BE2C (cell line): ENCODE data around the gene CERK.

ENCODE experiments used
- DNase-seq: peaks from one replicate; pipeline ENCODE4 v3.0.0-alpha.2; 2020
- H3K27me3 ChIP-seq: fragments of 250-450 bp; sonication (Bioruptor Pico); 2 replicates; pipeline ENCODE4 v1.5.1; 2020; ENCODE audit warnings: mild to moderate bottlenecking
- H3K36me3 ChIP-seq: fragments of 250-450 bp; sonication (Bioruptor Pico); 2 replicates; pipeline ENCODE4 v1.5.1; 2020; ENCODE audit warnings: mild to moderate bottlenecking
- H3K4me1 ChIP-seq: fragments of 250-450 bp; sonication (Bioruptor Pico); 2 replicates; pipeline ENCODE4 v1.5.1; 2020
- H3K4me3 ChIP-seq: 2 replicates; pipeline ENCODE4 v1.5.1; 2011; ENCODE audit warnings: low read depth, low read length
- H3K9me3 ChIP-seq: fragments of 250-450 bp; sonication (Bioruptor Pico); 2 replicates; pipeline ENCODE4 v1.5.1; 2020
- TF ChIP-seq, protein P1 (sequence below): IDR thresholded peaks from 2 replicates; pipeline ENCODE4 v1.5.1; 2012; ENCODE audit warnings: mild to moderate bottlenecking, low read depth, low read length

CERK gene

GRCh38 chr22:46748908-46749675 is 11.0 kb upstream of the CERK start:
- Histone ChIP-seq H3K27me3 (no peaks in the 10 kb centered on the region), H3K36me3 (no peaks in the 10 kb centered on the region), H3K9me3 (no peaks in the 10 kb centered on the region), H3K4me3 (no peak overlapping the region), H3K4me1 (peaks cover under 1% of the 10 kb centered on the region; the same call in 1 of the 2 replicates)
- TF ChIP-seq, protein P1, sequence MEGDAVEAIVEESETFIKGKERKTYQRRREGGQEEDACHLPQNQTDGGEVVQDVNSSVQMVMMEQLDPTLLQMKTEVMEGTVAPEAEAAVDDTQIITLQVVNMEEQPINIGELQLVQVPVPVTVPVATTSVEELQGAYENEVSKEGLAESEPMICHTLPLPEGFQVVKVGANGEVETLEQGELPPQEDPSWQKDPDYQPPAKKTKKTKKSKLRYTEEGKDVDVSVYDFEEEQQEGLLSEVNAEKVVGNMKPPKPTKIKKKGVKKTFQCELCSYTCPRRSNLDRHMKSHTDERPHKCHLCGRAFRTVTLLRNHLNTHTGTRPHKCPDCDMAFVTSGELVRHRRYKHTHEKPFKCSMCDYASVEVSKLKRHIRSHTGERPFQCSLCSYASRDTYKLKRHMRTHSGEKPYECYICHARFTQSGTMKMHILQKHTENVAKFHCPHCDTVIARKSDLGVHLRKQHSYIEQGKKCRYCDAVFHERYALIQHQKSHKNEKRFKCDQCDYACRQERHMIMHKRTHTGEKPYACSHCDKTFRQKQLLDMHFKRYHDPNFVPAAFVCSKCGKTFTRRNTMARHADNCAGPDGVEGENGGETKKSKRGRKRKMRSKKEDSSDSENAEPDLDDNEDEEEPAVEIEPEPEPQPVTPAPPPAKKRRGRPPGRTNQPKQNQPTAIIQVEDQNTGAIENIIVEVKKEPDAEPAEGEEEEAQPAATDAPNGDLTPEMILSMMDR = no peak
- DNase-seq = no peak

DNA sequence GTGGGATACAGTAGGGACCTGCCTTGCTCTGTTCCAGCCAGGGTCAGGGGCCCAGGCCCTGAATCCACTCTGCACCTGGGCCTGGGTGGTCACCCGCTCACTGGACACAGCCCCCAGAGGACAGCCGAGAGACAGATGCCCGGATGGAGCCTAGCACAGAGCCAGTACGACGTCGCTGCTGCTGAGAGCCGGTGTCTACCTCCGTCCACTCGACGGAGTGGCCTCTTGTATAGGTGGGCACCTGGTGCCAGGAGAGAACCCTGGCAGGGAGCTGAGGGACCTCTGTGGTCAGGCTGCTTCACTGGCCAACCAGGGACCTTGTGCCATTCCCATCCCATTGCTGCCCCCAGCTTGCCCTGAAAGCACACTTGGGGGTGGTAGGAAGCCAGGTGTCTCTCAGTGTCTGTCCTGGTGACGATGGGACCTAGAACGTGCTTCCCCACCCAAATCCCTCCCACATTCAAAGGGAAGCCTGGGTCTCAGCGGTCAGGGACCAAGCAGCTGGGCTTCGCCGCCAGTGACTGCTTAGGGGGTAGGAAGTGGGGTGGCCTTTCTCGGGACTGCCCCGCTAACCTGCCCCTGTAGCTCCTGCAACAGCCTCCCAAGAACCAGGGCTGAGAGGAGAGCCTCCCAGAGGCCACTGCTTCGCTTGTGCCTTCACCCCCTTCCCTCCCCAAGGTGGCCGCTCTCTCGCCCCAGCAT is 10.3 kb upstream of the CERK start:
- no peaks in the 10 kb centered on the region for H3K36me3 ChIP-seq

DNA sequence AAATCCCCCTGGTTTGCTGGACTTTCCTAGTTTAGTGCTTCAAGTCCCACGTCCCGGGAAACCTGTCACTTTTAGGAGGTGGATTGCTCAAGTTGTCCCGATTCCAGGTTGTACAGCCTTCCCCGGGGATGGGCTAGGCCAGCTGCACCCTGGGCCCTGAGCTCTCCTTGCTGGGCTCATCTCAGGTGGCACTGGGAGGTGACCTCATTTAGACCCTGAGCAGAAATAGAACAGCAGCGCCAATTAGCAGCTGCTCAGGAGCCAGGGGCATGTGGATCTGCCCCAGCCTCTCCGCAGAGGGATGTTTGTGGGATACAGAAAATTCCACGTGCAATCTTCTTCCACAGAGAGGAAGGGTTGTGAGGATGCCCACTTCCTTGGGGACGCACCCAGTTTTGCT is 9.6 kb upstream of the CERK start:
- Histone ChIP-seq H3K4me1 (no peaks in the 10 kb centered on the region), H3K36me3 (no peaks in the 10 kb centered on the region), H3K4me3 (no peak overlapping the region), H3K9me3 (no peaks in the 10 kb centered on the region), H3K27me3 (no peaks in the 10 kb centered on the region)
- TF ChIP-seq, protein P1 = no peak
- DNase-seq = no peak

More for the DNA sequence above, 10.3 kb upstream of the CERK start:
- TF ChIP-seq, protein P1 = no peak
- Histone ChIP-seq H3K27me3 (no peaks in the 10 kb centered on the region), H3K9me3 (no peaks in the 10 kb centered on the region), H3K4me1 (no peaks in the 10 kb centered on the region), H3K4me3 (no peak overlapping the region)
- no peak for DNase-seq

DNA sequence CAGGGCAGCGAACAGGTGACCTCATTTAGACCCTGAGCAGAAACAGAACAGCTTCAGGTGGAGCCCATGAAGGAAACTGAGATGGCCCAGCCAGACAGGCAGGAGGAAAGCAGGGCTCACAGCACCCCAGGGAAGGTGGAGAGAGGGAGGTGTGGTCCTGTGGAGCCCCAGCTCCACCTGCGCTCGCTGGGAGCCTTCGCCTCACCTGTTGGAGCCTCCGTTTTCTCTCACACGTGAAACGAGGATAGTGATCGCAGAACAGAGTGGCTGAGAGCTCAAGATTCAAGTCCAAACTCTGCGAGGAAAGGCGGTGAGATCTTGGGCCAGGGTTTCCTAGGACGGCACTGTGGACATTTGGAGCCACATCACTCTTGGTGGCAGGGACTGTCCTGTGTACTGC is 8.6 kb upstream of the CERK start:
- no peak overlapping the region for H3K4me3 ChIP-seq
- H3K27me3 ChIP-seq = no peaks in the 10 kb centered on the region
- H3K36me3 ChIP-seq = no peaks in the 10 kb centered on the region
- H3K9me3 ChIP-seq = no peaks in the 10 kb centered on the region
- no peak for DNase-seq
- no peaks in the 10 kb centered on the region for H3K4me1 ChIP-seq
- TF ChIP-seq, protein P1 = no peak

GRCh38 chr22:46746192-46746591 is 8.1 kb upstream of the CERK start:
- Histone ChIP-seq H3K9me3 (no peaks in the 10 kb centered on the region), H3K4me1 (no peaks in the 10 kb centered on the region), H3K36me3 (no peaks in the 10 kb centered on the region), H3K4me3 (no peak overlapping the region), H3K27me3 (no peaks in the 10 kb centered on the region)
- DNase-seq = no peak
- TF ChIP-seq, protein P1 = no peak

DNA sequence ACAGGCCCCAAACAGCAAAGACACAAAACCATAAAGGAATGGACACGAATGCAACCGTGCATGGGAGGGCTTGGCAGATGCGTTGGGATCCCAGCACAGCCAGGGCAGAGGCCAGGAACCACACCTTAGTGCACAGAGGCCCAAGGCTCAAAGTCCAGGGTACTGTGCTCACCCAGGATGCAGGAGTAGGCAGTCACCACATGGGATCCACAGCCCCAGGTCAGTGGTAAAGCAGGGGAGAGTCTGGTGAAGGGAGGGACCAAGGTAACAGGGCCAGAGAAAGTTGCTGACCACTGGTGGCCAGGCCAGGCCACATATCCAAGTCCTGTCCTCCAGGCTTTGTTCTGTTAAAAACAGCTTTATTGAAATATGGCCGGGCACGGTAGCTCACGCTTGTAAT is 6.5 kb upstream of the CERK start:
- no peak for DNase-seq
- H3K36me3 ChIP-seq = no peaks in the 10 kb centered on the region
- H3K27me3 ChIP-seq = no peaks in the 10 kb centered on the region
- H3K9me3 ChIP-seq = no peaks in the 10 kb centered on the region
- H3K4me1 ChIP-seq = no peaks in the 10 kb centered on the region
- TF ChIP-seq, protein P1 = no peak
- no peak overlapping the region for H3K4me3 ChIP-seq
